GM21528 (cell line): Measurements from ENCODE around the gene HAP1.
"Not testable (repeated sequence)": the region's sequence is repeated elsewhere in the genome, so short reads cannot be mapped to it uniquely, and the experiment has no call there.

ENCODE experiments used
- ATAC-seq: cut with Tn5 transposase; IDR thresholded peaks from one replicate; pipeline ENCODE4 v1.9.1; 2021; ENCODE audit warnings: mild to moderate bottlenecking, moderate library complexity; ENCODE audit not compliant: unreplicated experiment, low FRiP score

Gene HAP1

GRCh38 chr17:41728056-41728455 is 6.4 kb downstream of the HAP1 start:
- ATAC-seq: no peak

GRCh38 chr17:41725134-41725533 is 9.3 kb downstream of the HAP1 start:
- ATAC-seq: no peak

GRCh38 chr17:41724476-41725050 is 9.9 kb downstream of the HAP1 start:
- ATAC-seq: no peak

GRCh38 chr17:41723801-41724475 is 10.5 kb downstream of the HAP1 start:
- no peak for ATAC-seq

- ATAC-seq: no peak
These were observed 12.2 kb downstream of the HAP1 start for GRCh38 chr17:41722231-41722630.

- no peak for ATAC-seq
These were observed 16.2 kb downstream of the HAP1 start for GRCh38 chr17:41718287-41718645.

- ATAC-seq: no peak
These were observed 16.8 kb downstream of the HAP1 start for GRCh38 chr17:41717408-41718286.

- no peak for ATAC-seq
These were observed 22.6 kb downstream of the HAP1 start, which contains the start of gene GAST for GRCh38 chr17:41711669-41712400. Gene GAST, plus strand, starts transcription at chr17:41712331. Its CDS starts 3,106 bp downstream, at chr17:41715437.

GRCh38 chr17:41710472-41711090 is 23.9 kb downstream of the HAP1 start:
- ATAC-seq: no peak

GRCh38 chr17:41707803-41708669 is 26.4 kb downstream of the HAP1 start:
- no peak for ATAC-seq

- ATAC-seq: no peak
These were observed 29.0 kb downstream of the HAP1 start for GRCh38 chr17:41705271-41705991.

- no peak for ATAC-seq
These were observed 31.7 kb downstream of the HAP1 start for GRCh38 chr17:41702712-41703111.

- not testable (repeated sequence) for ATAC-seq
These were observed 33.6 kb downstream of the HAP1 start for GRCh38 chr17:41700843-41701242.

GRCh38 chr17:41697122-41697962 is 37.1 kb downstream of the HAP1 start:
- ATAC-seq: no peak

GRCh38 chr17:41695954-41696757 is 38.3 kb downstream of the HAP1 start:
- ATAC-seq: no peak

GRCh38 chr17:41695134-41695661 is 39.2 kb downstream of the HAP1 start:
- ATAC-seq: no peak
